CD4-positive, alpha-beta T cell treated with Interleukin-17A for 1 hour (primary cell): ENCODE measurements around the gene NPAP1.
"Not testable (repeated sequence)": the region's sequence is repeated elsewhere in the genome, so short reads cannot be mapped to it uniquely, and the experiment has no call there.

Experiments
- DNase-seq: peaks from one replicate; pipeline ENCODE4 v3.0.0-alpha.2; 2020

Gene NPAP1

GRCh38 chr15:24675332-24676144 is at the start of gene NPAP1:
NPAP1 (plus strand) TSS chr15:24675775; CDS start chr15:24675868, 93 bp downstream.
- DNase-seq = no peak

DNA sequence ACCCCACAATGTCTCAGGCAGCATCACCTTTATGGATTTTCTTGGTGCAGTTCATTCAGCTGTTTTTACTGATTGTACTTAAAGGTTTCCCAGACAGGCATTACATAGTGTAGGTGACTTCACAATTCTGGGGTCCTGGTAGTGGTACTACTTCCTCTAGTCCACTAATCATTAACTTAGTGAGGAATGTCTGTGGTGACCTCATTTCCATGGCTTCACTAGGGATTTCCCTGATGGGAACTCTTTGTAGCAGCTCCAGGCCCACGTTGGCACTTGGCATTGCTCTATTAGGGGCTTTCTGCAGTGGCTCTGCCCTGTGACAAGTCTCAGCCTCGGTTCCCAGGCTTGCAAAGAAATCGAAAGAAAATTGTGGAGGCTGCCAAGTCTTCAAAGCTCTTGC is 48.1 kb upstream of the NPAP1 start:
- DNase-seq = no peak

- no peak for DNase-seq
Measured at GRCh38 chr15:24633082-24633481, 42.5 kb upstream of the NPAP1 start.

- DNase-seq = not testable (repeated sequence)
Measured at GRCh38 chr15:24639412-24639811, 36.2 kb upstream of the NPAP1 start.

GRCh38 chr15:24645627-24646026 is 29.9 kb upstream of the NPAP1 start:
- no peak for DNase-seq

DNA sequence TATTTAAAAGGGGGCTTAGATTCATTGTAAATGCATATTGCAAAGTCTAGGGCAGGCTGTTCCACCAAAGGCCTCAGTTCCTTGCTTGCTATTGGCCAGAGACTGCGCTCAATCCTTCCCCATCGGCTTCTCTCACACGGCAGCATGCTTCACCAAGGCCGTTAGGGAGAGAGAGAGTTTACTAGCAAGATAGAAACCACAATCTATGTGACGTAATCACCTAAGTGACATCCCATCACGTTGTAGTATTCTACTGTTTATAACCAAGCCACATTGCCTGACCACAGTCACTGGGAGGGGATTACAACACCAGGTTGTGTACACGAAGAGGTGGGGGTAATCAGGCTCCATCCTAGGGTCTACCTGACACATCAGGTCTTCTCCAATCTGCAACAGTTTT is 16.0 kb upstream of the NPAP1 start:
- DNase-seq = no peak

DNA sequence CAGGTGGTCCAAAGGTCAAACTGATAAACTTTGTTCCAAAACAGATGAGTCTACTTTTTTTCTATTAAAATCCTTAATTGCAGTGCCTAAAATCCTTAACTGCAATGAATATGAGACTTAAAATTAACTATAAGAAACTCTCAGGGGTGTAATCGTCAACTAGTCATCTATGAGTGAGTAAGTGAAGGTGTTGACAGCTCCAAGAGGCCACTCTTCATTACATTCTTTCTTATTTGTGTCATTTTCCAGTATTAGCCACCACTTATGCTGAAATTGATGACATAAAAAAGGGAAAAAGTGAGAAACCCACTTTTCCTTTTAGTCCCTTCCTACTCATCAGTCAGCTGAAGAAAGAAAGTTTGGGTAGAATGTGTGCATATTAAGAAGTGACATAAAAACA is 12.6 kb upstream of the NPAP1 start:
- no peak for DNase-seq

GRCh38 chr15:24676431-24676830 is 856 bp downstream of the NPAP1 start:
- no peak for DNase-seq

- DNase-seq = no peak
Measured at GRCh38 chr15:24678485-24678884, 2.9 kb downstream of the NPAP1 start.

DNA sequence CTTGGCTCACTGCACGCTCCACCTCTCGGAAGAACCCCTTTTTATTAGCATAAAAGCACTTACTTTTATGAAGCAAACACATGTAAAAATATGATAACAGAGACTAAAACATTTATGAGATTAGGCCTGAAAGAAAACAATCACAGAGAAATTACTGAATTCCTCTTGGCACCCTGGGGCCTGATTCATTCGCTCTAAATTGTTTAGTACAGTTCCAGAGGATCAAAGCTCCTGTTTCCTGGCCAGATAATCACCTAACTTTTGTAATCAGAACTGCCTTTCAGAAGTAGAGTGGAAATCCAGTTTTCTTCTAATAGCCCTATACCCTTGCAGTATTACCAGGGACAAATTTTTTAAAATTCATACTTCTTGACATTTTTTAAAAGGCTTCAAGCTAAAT is 6.4 kb downstream of the NPAP1 start:
- DNase-seq = no peak

- not testable (repeated sequence) for DNase-seq
Measured at GRCh38 chr15:24682905-24683304, 7.3 kb downstream of the NPAP1 start.

DNA sequence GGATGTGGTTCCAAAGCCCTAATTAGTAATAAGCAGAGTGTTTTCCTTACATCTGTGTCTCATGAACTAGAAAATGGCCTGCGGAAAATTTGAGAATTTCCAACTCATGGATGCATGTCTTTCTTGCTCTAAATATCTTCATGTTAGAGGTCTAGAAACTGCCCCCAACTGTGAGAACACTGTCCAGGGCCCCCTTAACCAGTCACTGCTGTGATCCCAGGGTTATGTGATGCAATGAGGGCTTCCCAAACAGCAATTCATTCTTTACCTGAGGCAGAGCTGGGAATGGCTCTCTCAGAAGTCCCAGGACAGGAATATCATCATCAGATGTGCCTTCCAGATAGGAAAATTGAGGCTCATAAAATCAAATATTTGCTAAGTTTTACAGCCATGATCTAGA is 8.2 kb downstream of the NPAP1 start:
- no peak for DNase-seq

DNA sequence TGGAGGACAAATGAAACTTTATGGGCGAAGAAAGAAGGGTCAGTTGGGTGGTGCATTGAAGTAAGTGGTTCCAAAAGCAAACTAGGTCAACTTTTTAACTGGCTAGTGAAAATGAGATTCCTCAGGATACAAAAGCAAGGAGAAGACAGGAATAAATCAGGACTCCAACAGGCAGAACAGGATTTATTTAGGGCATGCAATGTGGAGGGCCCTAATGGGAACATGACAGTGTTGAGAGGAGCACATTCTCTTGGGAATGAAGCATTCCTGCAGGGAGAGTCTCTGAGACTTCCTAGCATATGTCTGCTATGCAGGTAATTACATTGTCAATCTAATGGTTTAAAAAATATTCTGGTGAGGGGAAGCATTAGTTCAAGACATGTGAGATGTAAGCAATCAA is 8.7 kb downstream of the NPAP1 start:
- DNase-seq = no peak

DNA sequence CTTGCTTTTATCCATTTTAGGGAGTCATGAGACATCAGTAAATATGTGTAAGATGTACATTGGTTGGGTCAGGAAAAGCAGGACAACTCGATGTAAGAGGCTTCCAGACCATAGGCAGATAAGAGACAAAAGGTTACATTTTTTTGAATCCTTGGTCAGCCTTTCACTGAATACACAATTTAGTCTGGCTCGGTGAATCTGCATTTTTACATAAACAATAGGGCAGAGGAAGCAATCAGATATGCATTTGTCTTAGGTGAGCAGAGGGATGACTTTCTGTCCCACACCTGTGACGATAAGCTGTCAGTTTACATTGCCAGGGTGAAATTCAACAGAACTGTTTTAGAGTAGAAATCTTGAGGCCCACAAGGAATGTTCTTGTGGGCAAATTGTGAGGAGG is 20.6 kb downstream of the NPAP1 start:
- DNase-seq = no peak

DNA sequence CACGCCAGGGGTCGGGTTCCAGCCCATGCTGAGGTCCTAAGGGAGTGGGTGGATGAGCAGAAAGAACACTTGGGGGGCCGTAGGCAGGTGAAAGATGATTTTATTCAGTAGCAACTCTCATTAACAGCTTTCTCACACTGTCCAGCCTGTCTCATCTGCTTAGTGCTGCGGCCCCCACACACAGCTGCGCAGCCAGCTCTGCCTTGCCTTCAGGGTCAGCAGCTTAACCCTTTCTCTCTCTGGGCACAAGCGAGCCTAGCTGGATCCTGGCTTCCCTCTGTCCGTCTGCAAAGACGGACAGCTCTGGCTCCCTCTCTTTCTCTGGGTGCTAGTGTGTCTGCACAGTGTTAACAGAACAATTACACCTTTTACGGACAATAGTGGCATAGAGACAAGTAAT is 21.3 kb downstream of the NPAP1 start:
- DNase-seq = no peak

- no peak for DNase-seq
Measured at GRCh38 chr15:24718289-24719082, 42.9 kb downstream of the NPAP1 start.

DNA sequence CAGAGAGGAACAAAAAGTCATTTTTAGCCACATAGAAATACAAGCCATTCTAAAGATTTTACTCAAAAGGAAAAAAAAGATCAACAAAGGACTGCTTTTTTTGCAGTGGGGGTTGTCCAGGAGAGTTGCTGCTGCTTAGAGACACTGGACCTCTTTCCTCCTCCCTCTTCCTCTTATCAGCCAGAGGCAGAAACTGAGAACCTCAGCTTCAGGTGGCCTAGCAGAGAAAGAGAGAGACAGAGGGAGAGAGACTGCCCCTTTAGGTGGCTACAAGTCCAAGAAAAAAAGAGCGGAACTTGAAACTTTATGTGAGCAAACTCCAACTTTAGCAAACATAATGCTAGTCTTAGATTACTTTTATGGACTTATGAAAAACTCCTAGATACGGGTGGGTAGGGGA is 54.2 kb downstream of the NPAP1 start:
- DNase-seq = no peak
